RWPE1 (cell line): ENCODE results near the gene OLIG1.

Source experiments
- CTCF ChIA-PET: fragments of 350-600 bp; sonication (Branson Sonifier 250); formaldehyde crosslinking; extraction: SDS; loops from one replicate; lab custom pipeline; 2021; lab: Yijun Ruan, JAX
- POLR2A ChIA-PET: fragments of 400-600 bp; formaldehyde crosslinking; extraction: SDS; loops from one replicate; lab custom pipeline; 2020; ENCODE audit warnings: antibody characterized with exemption; ENCODE audit not compliant: low non-redundant PET; lab: Yijun Ruan, JAX
- DNase-seq: peaks from one replicate; pipeline ENCODE4 v3.0.0; 2012; ENCODE audit warnings: low spot score
- H3K27ac ChIP-seq: fragments of 450-650 bp; 2 replicates; pipeline ENCODE4 v1.5.1; 2017
- CTCF ChIP-seq: fragments of 450-650 bp; conservative IDR thresholded peaks from 2 replicates; pipeline ENCODE4 v1.5.1; 2017; ENCODE audit warnings: low read depth, mild to moderate bottlenecking

The OLIG1 gene

DNA sequence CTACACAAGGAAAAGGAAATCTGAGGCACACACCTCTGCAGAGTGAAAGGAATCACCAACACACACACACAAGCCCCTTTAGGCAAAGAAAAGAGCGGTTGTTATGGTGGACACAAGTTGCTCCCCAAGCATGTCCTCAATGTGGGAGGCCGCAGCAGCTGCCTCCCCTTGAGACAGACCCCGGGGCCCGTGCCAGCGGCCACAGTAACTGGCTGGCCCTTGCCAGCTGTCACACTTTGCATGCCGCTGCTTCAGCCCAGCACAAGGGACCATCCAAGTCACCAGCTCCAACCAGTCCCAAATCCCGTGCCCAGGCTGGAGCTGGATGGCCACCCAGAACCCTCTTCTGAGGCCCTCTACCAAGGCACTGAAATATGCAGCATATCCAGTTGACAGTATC is 2.9 kb upstream of the OLIG1 start:
- DNase-seq: no peak
- ChIA-PET POLR2A (no interaction called here), CTCF (no interaction called here)
- no peak for TF ChIP-seq CTCF
- no peak overlapping the region for H3K27ac ChIP-seq

GRCh38 chr21:33067457-33067856 is 2.5 kb upstream of the OLIG1 start:
- H3K27ac ChIP-seq: no peak overlapping the region
- DNase-seq: no peak
- POLR2A ChIA-PET: no interaction called here
- CTCF ChIA-PET: interaction anchor here (0.6 kb wide), 1 partner anchor 248 kb away, joined by 3 read pairs; no protein-coding TSS in a partner anchor
- no peak for TF ChIP-seq CTCF

DNA sequence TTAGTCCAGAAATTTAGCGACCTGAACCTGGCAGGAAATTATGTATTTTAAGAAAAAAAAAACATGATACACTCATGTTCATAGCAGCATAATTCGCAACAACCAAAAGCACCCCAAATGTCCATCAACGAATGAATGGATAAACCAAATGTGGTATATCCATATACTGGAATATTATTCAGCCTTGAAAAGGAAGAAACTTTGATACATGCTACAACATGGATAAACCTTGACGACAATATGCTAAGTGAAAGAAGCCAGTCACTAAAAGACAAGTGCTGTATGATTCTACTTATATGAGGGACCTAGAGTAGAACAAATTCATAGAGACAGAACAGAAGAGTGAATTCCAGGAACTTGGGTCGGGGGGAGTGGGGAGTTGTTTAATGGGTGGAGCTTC is 698 bp upstream of the OLIG1 start:
- H3K27ac ChIP-seq: no peak overlapping the region
- DNase-seq: no peak
- POLR2A ChIA-PET: no interaction called here
- CTCF ChIA-PET: interaction anchor here (0.7 kb wide), 1 partner anchor 129 kb away, joined by 5 read pairs; no protein-coding TSS in a partner anchor
- TF ChIP-seq CTCF: no peak

DNA sequence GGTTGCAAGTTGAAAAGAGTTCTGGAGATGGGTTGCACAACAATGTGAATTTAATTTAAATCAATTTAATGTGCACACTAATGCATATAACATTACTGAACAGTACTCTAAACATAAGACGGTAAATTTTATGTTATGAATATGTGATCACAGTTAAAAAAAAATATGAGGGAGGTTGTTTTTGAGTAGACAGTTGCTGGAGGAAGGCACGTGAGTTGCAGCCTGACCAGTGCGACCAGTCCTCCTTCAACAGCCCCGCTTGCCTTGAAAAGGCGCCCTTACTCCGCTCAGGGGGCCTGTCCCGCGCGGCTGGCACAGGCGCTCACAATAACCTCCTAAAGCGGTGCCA is 322 bp upstream of the OLIG1 start:
- ChIA-PET CTCF (interaction anchor here (0.7 kb wide), 1 partner anchor 129 kb away, joined by 5 read pairs; no protein-coding TSS in a partner anchor), POLR2A (no interaction called here)
- TF ChIP-seq CTCF: no peak
- H3K27ac ChIP-seq: no peak overlapping the region
- no peak for DNase-seq

GRCh38 chr21:33070744-33070997 is 730 bp downstream of the OLIG1 start:
- no peak for DNase-seq
- CTCF ChIA-PET: interaction anchor here (0.6 kb wide), 1 partner anchor 18 kb away, joined by 8 read pairs; no protein-coding TSS in a partner anchor
- POLR2A ChIA-PET: no interaction called here
- no peak for TF ChIP-seq CTCF
- no peak overlapping the region for H3K27ac ChIP-seq

GRCh38 chr21:33070998-33071769 is 1.2 kb downstream of the OLIG1 start:
- CTCF ChIA-PET: interaction anchor here (0.6 kb wide), 2 partner anchors 18 to 57 kb away, joined by 4 to 8 read pairs; no protein-coding TSS in a partner anchor
- POLR2A ChIA-PET: no interaction called here
- TF ChIP-seq CTCF: no peak
- DNase-seq: no peak
- H3K27ac ChIP-seq: no peak overlapping the region
